Muscle of leg (tissue), 11 donors: ENCODE measurements around the gene APBA2. TPM values are rescaled to one million over a fixed set of nuclear protein-coding genes. Genes with fewer than 3 reads are reported as not detected.

Experiments used
- DNase-seq: peaks from one replicate; pipeline ENCODE4 v3.0.0; 2013
- H3K27ac ChIP-seq: one replicate; pipeline ENCODE4 v1.5.1; 2013; ENCODE audit warnings: mild to moderate bottlenecking, low read length, control low read depth
- H3K27me3 ChIP-seq: one replicate; pipeline ENCODE4 v1.6.1; 2013; ENCODE audit warnings: low read length; ENCODE audit not compliant: control insufficient read depth, insufficient read depth
- H3K36me3 ChIP-seq: one replicate; pipeline ENCODE4 v1.6.1; 2013; ENCODE audit warnings: low read length; ENCODE audit not compliant: control insufficient read depth, insufficient read depth
- H3K4me1 ChIP-seq: one replicate; pipeline ENCODE4 v1.6.1; 2013; ENCODE audit warnings: low read length; ENCODE audit not compliant: control insufficient read depth, insufficient read depth
- H3K4me3 ChIP-seq: one replicate; pipeline ENCODE4 v1.5.1; 2013; ENCODE audit warnings: low read length, control low read depth
- H3K9me3 ChIP-seq: replicated peaks from 2 replicates; pipeline ENCODE4 v1.6.1; 2013; ENCODE audit warnings: low read depth, low read length; ENCODE audit not compliant: control insufficient read depth
- WGBS: methylation state at CpG from one replicate; pipeline ENCODE4 v1.1.5; 2013; ENCODE audit warnings: missing lambda C conversion rate; ENCODE audit not compliant: insufficient coverage; 5-methylcytosine and 5-hydroxymethylcytosine counted together
- polyA plus RNA-seq, 8 donors: library from polyadenylated mRNA; unstranded; fragments of 120-200 nt; gene quantifications; one replicate each; pipeline versions ENCODE4 v1.2.1 to v1.2.3, GENCODE V29; 2013; ENCODE audit warnings: inconsistent platforms in 1 of 8, low replicate concordance in 1 of 8; ENCODE audit not compliant: insufficient read length in 8 of 8, insufficient read depth in 1 of 8
- total RNA-seq: library from RNA; stranded (reverse); fragments of 120-200 nt; gene quantifications from one replicate; pipeline ENCODE4 v1.2.4, GENCODE V29; 2013

Gene APBA2
- total and polyA plus RNA-seq, 9 donors: 4.0 to 9.7 (median 5.7) TPM

- Histone ChIP-seq H3K9me3 (no peaks in the 10 kb centered on the region), H3K27me3 (no peaks in the 10 kb centered on the region), H3K36me3 (no peaks in the 10 kb centered on the region), H3K4me1 (peaks cover 10% of the 10 kb centered on the region), H3K27ac (no peak overlapping the region), H3K4me3 (no peak overlapping the region)
- DNase-seq: no peak
- WGBS: 85% methylated on average over 3 of the region's 3 CpGs
Observed at GRCh38 chr15:28978661-28979060, 92.9 kb downstream of the APBA2 start.

- H3K4me3 ChIP-seq: no peak overlapping the region
- no peaks in the 10 kb centered on the region for H3K27me3 ChIP-seq
Observed at GRCh38 chr15:28979208-28979841, 93.6 kb downstream of the APBA2 start.

GRCh38 chr15:28980709-28981350, 95.1 kb downstream of the APBA2 start:
- no peak overlapping the region for H3K4me3 ChIP-seq
- H3K4me1 ChIP-seq: peaks cover 16% of the 10 kb centered on the region
- H3K36me3 ChIP-seq: no peaks in the 10 kb centered on the region
- no peaks in the 10 kb centered on the region for H3K27me3 ChIP-seq
- DNase-seq: no peak
- 83% methylated on average over 1 of the region's 3 CpGs for WGBS
- no peaks in the 10 kb centered on the region for H3K9me3 ChIP-seq
- no peak overlapping the region for H3K27ac ChIP-seq

More at GRCh38 chr15:28979208-28979841, 93.6 kb downstream of the APBA2 start:
- DNase-seq: no peak
- no peak overlapping the region for H3K27ac ChIP-seq
- no peaks in the 10 kb centered on the region for H3K9me3 ChIP-seq
- peaks cover 10% of the 10 kb centered on the region for H3K4me1 ChIP-seq
- H3K36me3 ChIP-seq: no peaks in the 10 kb centered on the region
- WGBS: 42% methylated on average over 6 of the region's 13 CpGs

- Histone ChIP-seq H3K27ac (no peak overlapping the region), H3K36me3 (no peaks in the 10 kb centered on the region), H3K27me3 (no peaks in the 10 kb centered on the region), H3K9me3 (no peaks in the 10 kb centered on the region), H3K4me1 (peaks cover 18% of the 10 kb centered on the region), H3K4me3 (no peak overlapping the region)
- no peak for DNase-seq
Observed at GRCh38 chr15:28981351-28981720, 95.6 kb downstream of the APBA2 start.

DNA sequence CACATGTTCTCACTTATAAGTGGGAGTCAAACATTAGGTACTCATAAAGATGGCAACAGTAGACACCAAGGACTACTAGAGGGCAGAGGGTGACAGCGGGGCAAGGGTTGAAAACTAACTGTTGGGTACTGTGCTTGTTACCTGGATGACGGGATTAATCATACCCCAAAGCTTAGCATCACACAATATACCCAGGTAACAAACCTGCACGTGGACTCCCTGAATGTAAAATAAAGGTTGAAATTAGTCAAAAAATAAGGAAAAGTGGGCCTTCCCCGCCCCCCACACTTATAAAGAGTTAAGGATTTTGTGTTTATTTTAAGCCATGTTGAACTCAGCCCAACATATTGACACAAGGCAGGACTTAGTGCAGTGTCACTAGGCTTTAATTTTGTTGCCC, 96.1 kb downstream of the APBA2 start:
- Histone ChIP-seq H3K9me3 (no peaks in the 10 kb centered on the region), H3K4me1 (peaks cover 18% of the 10 kb centered on the region), H3K36me3 (no peaks in the 10 kb centered on the region), H3K4me3 (no peak overlapping the region), H3K27me3 (no peaks in the 10 kb centered on the region), H3K27ac (no peak overlapping the region)
- no CpG with 5 or more reads among the region's 4 CpGs for WGBS
- DNase-seq: no peak

DNA sequence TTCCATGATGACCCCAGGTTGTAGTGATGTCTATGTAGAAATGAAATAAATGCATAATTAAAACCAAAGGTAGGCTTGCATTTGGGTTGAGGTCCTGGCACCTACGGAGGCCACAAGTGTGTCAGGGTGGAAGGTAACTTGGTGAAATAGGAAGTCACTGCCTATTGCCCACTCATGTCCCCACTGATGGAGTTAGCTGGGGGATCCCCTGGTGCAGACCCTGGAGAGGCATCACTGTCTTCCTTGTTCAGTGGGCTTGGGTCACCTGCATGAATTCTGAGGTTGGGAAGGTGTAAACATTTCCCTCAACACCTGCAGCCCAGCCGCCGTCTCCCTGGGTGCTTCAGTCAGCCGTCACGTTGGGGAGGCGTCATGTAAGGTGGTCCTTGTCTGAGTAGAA, 97.1 kb downstream of the APBA2 start:
- no peaks in the 10 kb centered on the region for H3K36me3 ChIP-seq
- no peak overlapping the region for H3K27ac ChIP-seq
- peaks cover 15% of the 10 kb centered on the region for H3K4me1 ChIP-seq
- no peaks in the 10 kb centered on the region for H3K27me3 ChIP-seq
- 87% methylated on average over 4 of the region's 6 CpGs for WGBS
- no peak overlapping the region for H3K4me3 ChIP-seq
- no peaks in the 10 kb centered on the region for H3K9me3 ChIP-seq
- DNase-seq: no peak

DNA sequence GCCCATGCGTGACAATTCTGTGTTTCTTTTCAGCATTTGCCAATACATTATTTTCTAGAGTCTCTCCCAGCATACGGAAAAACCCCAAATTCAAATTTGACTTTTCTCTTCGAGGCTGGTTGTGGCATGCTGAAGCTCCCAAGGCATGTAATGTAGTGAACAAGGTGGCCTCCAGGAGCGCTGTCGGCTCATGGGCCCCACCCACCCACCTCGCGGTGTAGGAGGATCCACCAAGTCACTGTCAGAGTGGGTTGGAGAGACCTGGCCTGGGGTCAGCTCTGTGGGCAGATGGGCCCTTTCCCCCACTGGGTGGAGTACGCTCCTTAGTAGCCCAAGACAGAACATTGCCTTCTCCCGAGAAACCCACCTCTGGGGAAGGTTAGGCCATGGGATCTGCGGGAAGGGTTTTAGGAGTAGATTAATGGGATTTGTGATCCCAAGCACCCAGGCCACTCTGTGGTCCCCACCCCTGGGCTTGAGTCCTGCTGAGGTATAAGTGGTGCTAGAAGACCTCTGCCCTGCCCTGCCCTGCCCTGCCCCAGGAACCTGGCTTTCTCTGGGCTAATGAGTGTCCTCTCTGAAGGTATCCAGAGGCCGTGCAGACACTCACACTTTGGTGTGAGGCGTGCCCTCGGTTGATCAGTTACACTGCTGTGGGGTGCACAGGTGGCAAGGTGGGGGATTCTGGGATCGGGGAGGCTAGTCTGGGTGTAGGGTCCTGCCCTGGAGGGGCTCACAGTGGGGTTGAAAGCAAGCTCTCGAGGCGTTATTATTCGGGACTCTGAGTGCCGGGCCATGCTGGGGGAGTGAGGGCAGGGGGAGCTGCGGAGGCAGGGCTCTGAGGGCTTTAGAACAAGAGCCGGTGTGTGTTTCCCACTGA, 97.9 kb downstream of the APBA2 start:
- H3K27ac ChIP-seq: no peak overlapping the region
- peaks cover 15% of the 10 kb centered on the region for H3K4me1 ChIP-seq
- no peaks in the 10 kb centered on the region for H3K9me3 ChIP-seq
- no peaks in the 10 kb centered on the region for H3K27me3 ChIP-seq
- DNase-seq: no peak
- no peak overlapping the region for H3K4me3 ChIP-seq
- H3K36me3 ChIP-seq: no peaks in the 10 kb centered on the region
- 90% methylated on average over 6 of the region's 20 CpGs for WGBS

DNA sequence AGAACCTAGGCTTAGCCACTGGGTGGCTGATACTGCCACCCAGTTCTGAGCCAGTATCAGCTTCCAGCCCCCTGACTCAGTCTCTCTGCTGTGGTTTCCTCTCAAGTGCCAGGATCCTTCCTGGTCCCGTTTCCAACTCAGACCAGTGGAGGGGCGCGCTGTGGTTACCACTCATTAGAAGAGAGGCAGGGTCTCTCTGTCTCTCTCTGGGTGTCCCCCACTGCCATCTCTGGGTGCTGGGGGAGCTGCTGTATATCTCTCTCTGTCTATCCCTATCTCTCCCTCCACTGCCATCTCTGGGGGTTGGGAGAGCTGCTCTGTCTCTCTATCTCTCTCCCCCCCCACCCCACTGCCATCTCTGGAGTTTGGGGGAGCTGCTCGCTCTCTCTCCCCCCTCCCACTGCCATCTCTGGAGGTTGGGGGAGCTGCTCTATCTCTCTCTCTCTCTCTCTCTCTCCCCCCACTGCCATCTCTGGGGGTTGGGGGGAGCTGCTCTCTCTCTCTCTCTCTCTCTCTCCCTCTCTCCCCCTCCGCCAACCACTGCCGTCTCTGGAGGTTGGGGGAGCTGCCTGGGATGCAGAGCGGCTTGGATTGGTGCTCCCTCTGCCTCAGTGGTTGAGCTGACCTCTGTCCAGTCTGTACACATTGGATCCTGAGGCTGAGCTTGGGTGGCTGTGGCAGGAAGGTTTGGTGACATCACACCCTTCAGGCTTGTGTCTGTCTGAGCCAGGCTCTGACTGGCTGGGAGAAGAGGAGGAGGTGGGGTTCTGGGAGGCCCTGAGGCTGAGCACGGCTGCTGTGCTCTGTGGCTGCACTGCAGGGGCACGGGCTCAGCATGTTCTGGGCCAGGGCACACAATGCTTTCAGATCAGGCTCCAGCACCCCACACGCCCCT, 98.9 kb downstream of the APBA2 start:
- Histone ChIP-seq H3K9me3 (no peaks in the 10 kb centered on the region), H3K36me3 (no peaks in the 10 kb centered on the region), H3K27ac (no peak overlapping the region), H3K4me1 (peaks cover 8% of the 10 kb centered on the region), H3K27me3 (no peaks in the 10 kb centered on the region), H3K4me3 (no peak overlapping the region)
- DNase-seq: peak; percentile 65
- 48% methylated on average over 6 of the region's 10 CpGs for WGBS

GRCh38 chr15:28985316-28985645, 99.5 kb downstream of the APBA2 start:
- WGBS: 19% methylated on average over 6 of the region's 6 CpGs
- H3K9me3 ChIP-seq: no peaks in the 10 kb centered on the region
- no peaks in the 10 kb centered on the region for H3K27me3 ChIP-seq
- DNase-seq: peak; percentile 22
- no peak overlapping the region for H3K4me3 ChIP-seq
- H3K36me3 ChIP-seq: no peaks in the 10 kb centered on the region
- peaks cover 8% of the 10 kb centered on the region for H3K4me1 ChIP-seq
- H3K27ac ChIP-seq: no peak overlapping the region

DNA sequence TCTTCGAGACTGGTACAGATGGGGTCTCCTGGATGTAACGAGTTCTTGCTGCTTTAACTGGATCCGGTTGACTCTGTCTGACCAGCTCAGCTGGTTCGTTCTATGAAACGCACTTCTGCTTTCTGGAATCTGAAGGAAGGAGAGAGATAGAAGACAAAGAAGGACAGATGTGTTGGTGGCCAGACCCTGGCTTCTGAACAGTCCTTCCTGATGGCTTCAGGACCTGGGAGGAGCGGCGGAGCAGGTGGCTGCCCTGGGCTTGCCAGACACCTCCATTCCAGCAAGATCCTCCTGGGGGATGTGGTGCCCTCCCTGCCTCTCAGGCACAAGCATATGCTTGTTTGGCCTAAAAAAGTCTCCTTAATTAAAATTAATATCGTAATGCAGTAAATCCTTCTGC, 99.9 kb downstream of the APBA2 start:
- Histone ChIP-seq H3K9me3 (no peaks in the 10 kb centered on the region), H3K27ac (no peak overlapping the region), H3K4me1 (peaks cover 8% of the 10 kb centered on the region), H3K4me3 (no peak overlapping the region), H3K27me3 (no peaks in the 10 kb centered on the region), H3K36me3 (no peaks in the 10 kb centered on the region)
- DNase-seq: no peak
- WGBS: 72% methylated on average over 7 of the region's 8 CpGs
